Endodermal cell (in vitro differentiated cells): Measurements from ENCODE around the gene UBE2J1. TPM values are rescaled to one million over a fixed set of nuclear protein-coding genes. Genes with fewer than 3 reads are reported as not detected.

Experiments
- DNase-seq: peaks from one replicate; pipeline ENCODE4 v3.0.0-alpha.2; 2017
- H3K27ac ChIP-seq: 2 replicates; pipeline ENCODE4 v1.5.1; 2013; ENCODE audit warnings: mild to moderate bottlenecking, low read depth, low read length, moderate library complexity
- H3K27me3 ChIP-seq: 2 replicates; pipeline ENCODE4 v1.6.1; 2013; ENCODE audit warnings: mild to moderate bottlenecking, low read length, moderate library complexity; ENCODE audit not compliant: insufficient read depth, control insufficient read depth, poor library complexity, severe bottlenecking
- H3K36me3 ChIP-seq: 2 replicates; pipeline ENCODE4 v1.7.0; 2013; ENCODE audit warnings: mild to moderate bottlenecking, low read length, moderate library complexity; ENCODE audit not compliant: control insufficient read depth, insufficient read depth
- H3K4me1 ChIP-seq: one replicate; pipeline ENCODE4 v1.7.0; 2013; ENCODE audit warnings: low read length; ENCODE audit not compliant: control insufficient read depth, insufficient read depth
- H3K4me3 ChIP-seq: 2 replicates; pipeline ENCODE4 v1.5.1; 2013; ENCODE audit warnings: mild to moderate bottlenecking, low read length, moderate library complexity
- H3K9ac ChIP-seq: 2 replicates; pipeline ENCODE4 v1.6.1; 2013; ENCODE audit warnings: mild to moderate bottlenecking, low read length, moderate library complexity; ENCODE audit not compliant: poor library complexity, severe bottlenecking; ENCODE audit errors: extremely low read depth
- H3K9me3 ChIP-seq: 2 replicates; pipeline ENCODE4 v1.6.1; 2013; ENCODE audit warnings: mild to moderate bottlenecking, low read length, moderate library complexity; ENCODE audit not compliant: control insufficient read depth
- H3K27ac Mint-ChIP-seq: 2 replicates; pipeline ENCODE4 v1.8.0; 2020; ENCODE audit warnings: mixed read lengths
- H3K27me3 Mint-ChIP-seq: 2 replicates; pipeline ENCODE4 v1.8.0; 2021; ENCODE audit warnings: mild to moderate bottlenecking, mixed read lengths; ENCODE audit not compliant: insufficient read depth
- H3K36me3 Mint-ChIP-seq: 2 replicates; pipeline ENCODE4 v1.8.0; 2020; ENCODE audit warnings: low read depth, mixed read lengths
- H3K4me1 Mint-ChIP-seq: 2 replicates; pipeline ENCODE4 v1.8.0; 2020; ENCODE audit warnings: mixed read lengths
- H3K4me3 Mint-ChIP-seq: 2 replicates; pipeline ENCODE4 v1.8.0; 2020; ENCODE audit warnings: mild to moderate bottlenecking, moderate library complexity, mixed read lengths
- H3K9me3 Mint-ChIP-seq: 2 replicates; pipeline ENCODE4 v1.8.0; 2020; ENCODE audit warnings: mild to moderate bottlenecking, mixed read lengths
- WGBS, 2 experiments: methylation state at CpG; one replicate each; pipeline versions ENCODE4 v1.1.5 to v1.1.7; 2013; ENCODE audit warnings: missing lambda C conversion rate in 2 of 2, mixed read lengths in 1 of 2; ENCODE audit not compliant: insufficient coverage in 1 of 2, insufficient read length in 1 of 2; 5-methylcytosine and 5-hydroxymethylcytosine counted together
- total RNA-seq, 2 donors: library from RNA; stranded (reverse); fragmentation: NEBNext Ultra II Directional in 1 of 2; extraction: Animal tissue kit (Norgen Biotek cat#: 25700) in 1 of 2; gene quantifications; 2 replicates in 1 of 2; 3 replicates in 1 of 2; pipeline ENCODE4 v1.2.1, GENCODE V29; 2021
- TF ChIP-seq, protein P1 (sequence below): fragments of 200-600 bp; sonication (generic); conservative IDR thresholded peaks from 2 replicates; pipeline ENCODE4 v1.5.0; 2021; ENCODE audit warnings: antibody characterized with exemption, mild to moderate bottlenecking

UBE2J1 gene
- total RNA-seq, 2 donors from 2014 or later = 20.1 to 21.9 TPM

DNA sequence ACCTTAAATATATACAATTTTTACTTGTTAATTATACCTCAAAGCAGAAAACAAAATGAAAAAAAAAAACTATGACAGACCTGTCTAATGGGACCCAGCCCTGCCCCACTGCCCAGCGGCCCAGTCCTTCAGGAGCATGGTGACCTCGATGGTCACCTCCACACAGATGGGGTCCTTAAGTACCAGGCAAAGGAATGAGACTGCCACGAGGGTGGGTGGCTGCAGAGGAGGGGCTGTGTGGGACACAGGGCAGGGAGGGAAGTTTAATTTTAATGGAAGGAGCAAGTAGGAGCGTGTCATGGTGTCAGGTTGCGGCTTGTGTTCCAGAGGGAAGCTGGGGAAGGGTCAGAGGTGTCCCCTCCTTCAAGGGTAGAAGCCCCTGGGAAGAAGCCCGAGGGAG lies 66.0 kb downstream of the UBE2J1 start:
- no peak overlapping the region for H3K27ac ChIP-seq
- no peaks in the 10 kb centered on the region for H3K4me1 ChIP-seq
- Mint-ChIP-seq H3K9me3 (no peaks in the 10 kb centered on the region), H3K27me3 (peaks cover 13% of the 10 kb centered on the region), H3K36me3 (no peaks in the 10 kb centered on the region), H3K27ac (no peak overlapping the region), H3K4me1 (no peaks in the 10 kb centered on the region), H3K4me3 (no peak overlapping the region)
- WGBS, 2 experiments = 73 to 79% methylated on average over 5 to 6 of the region's 6 CpGs
- H3K27me3 ChIP-seq = no peaks in the 10 kb centered on the region
- H3K9me3 ChIP-seq = no peaks in the 10 kb centered on the region
- H3K9ac ChIP-seq = no peak overlapping the region
- TF ChIP-seq, protein P1, sequence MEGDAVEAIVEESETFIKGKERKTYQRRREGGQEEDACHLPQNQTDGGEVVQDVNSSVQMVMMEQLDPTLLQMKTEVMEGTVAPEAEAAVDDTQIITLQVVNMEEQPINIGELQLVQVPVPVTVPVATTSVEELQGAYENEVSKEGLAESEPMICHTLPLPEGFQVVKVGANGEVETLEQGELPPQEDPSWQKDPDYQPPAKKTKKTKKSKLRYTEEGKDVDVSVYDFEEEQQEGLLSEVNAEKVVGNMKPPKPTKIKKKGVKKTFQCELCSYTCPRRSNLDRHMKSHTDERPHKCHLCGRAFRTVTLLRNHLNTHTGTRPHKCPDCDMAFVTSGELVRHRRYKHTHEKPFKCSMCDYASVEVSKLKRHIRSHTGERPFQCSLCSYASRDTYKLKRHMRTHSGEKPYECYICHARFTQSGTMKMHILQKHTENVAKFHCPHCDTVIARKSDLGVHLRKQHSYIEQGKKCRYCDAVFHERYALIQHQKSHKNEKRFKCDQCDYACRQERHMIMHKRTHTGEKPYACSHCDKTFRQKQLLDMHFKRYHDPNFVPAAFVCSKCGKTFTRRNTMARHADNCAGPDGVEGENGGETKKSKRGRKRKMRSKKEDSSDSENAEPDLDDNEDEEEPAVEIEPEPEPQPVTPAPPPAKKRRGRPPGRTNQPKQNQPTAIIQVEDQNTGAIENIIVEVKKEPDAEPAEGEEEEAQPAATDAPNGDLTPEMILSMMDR = no peak
- no peaks in the 10 kb centered on the region for H3K36me3 ChIP-seq
- no peak for DNase-seq
- H3K4me3 ChIP-seq = no peak overlapping the region

DNA sequence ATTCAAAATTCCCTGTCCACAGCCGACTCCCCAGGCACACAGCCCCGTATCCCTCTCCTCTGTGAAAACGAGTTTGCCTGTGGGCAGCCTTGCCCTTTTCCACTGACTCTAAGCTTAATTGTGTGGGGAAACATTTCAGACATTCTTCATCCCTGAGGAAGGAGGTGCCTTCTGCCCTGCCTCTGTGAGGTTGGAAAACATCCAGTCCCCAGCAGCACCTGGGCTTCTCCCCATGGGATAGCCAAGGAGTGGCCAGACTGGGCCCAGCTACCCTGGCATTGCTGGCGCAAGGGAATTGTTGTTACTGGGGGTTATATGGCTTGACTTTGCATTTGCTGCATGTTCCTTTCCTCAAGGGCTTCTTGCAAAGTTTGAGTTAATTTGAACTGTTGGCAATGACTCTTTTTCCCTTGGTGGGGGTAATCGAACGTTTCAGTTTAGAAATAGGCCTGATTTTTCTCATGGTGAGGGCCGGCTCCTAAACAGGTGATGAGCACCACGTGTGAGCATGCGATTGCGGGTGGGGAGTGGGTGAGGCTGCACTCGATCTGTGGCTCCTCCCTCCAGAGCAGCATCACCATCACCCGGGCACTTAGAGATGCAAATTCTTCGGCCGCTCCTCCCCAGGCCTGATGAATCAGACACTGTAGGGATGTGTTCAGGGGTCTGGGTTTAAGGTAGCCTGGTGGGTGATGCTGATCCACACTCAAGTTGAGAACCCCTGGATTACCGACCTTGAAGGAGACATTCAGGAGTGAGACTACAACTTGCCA lies 67.4 kb downstream of the UBE2J1 start:
- Mint-ChIP-seq H3K9me3 (no peaks in the 10 kb centered on the region), H3K4me3 (no peak overlapping the region), H3K36me3 (no peaks in the 10 kb centered on the region), H3K27ac (no peak overlapping the region), H3K27me3 (peaks cover 3% of the 10 kb centered on the region), H3K4me1 (no peaks in the 10 kb centered on the region)
- no peaks in the 10 kb centered on the region for H3K9me3 ChIP-seq
- DNase-seq = no peak
- no peak overlapping the region for H3K9ac ChIP-seq
- no peaks in the 10 kb centered on the region for H3K4me1 ChIP-seq
- H3K4me3 ChIP-seq = no peak overlapping the region
- no peaks in the 10 kb centered on the region for H3K27me3 ChIP-seq
- no peak overlapping the region for H3K27ac ChIP-seq
- 68 to 83% methylated on average over 7 to 15 of the region's 15 CpGs for WGBS, 2 experiments
- TF ChIP-seq, protein P1 = no peak
- no peaks in the 10 kb centered on the region for H3K36me3 ChIP-seq

DNA sequence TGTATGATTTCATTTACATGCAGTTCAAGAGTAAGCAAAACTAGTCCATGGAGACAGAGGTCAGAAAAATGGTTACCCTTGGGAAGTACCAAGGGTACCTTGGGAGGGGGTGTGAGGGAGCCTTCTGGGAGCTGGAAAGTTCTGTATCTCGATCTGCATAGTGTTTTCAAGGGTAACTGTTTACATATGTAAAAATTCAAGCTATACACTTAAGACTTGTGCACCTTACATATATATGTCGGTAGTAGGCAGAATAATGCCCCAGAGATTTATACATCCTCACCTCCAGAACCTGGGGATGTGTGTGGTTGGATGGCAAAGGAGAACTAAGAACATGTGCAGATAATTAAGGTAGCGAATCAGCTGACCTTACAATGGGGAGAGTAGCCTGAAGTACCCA lies 68.4 kb downstream of the UBE2J1 start:
- H3K4me3 Mint-ChIP-seq = no peak overlapping the region
- no peak overlapping the region for H3K9ac ChIP-seq
- H3K4me1 Mint-ChIP-seq = no peaks in the 10 kb centered on the region
- H3K27ac Mint-ChIP-seq = no peak overlapping the region
- H3K9me3 ChIP-seq = no peaks in the 10 kb centered on the region
- no peaks in the 10 kb centered on the region for H3K27me3 Mint-ChIP-seq
- no peaks in the 10 kb centered on the region for H3K36me3 Mint-ChIP-seq
- 96 to 100% methylated on average over 1 of the region's 3 CpGs for WGBS, 2 experiments
- no peaks in the 10 kb centered on the region for H3K27me3 ChIP-seq
- H3K9me3 Mint-ChIP-seq = no peaks in the 10 kb centered on the region
- H3K4me3 ChIP-seq = no peak overlapping the region
- no peaks in the 10 kb centered on the region for H3K4me1 ChIP-seq
- no peak overlapping the region for H3K27ac ChIP-seq
- DNase-seq = no peak
- H3K36me3 ChIP-seq = no peaks in the 10 kb centered on the region
- TF ChIP-seq, protein P1 = no peak
